OCI-LY3 (cell line): ENCODE measurements around the gene SNW1.

Source experiments
- CTCF ChIP-seq: fragments of 200-600, 300-600 bp; sonication (generic); IDR thresholded peaks from 2 replicates; pipeline ENCODE4 v1.5.1; 2014; ENCODE audit warnings: antibody characterized with exemption, low read length, low read depth
- EZH2phosphoT487 ChIP-seq: fragments of 200-600 bp; shearing (Covaris generic); IDR thresholded peaks from 2 replicates; pipeline ENCODE4 v1.6.1; 2018; ENCODE audit warnings: antibody characterized with exemption, mixed run types, low read depth

- no peak for TF ChIP-seq CTCF
- no peak for TF ChIP-seq EZH2phosphoT487
Measured at GRCh38 chr14:77707724-77708408, 53.1 kb downstream of the SNW1 start, which contains the start of the genes ALKBH1 and SLIRP.
